Measurements from ENCODE around the gene CEACAM19. TPM values are rescaled to one million over a fixed set of nuclear protein-coding genes. Genes with fewer than 3 reads are reported as not detected.

The CEACAM19 gene
- total and polyA plus RNA-seq, 2 of the 13 experiments (the other 11 are each of a cell fraction or from before 2014, with no cell fraction given): 1.3 to 4.0 TPM

DNA sequence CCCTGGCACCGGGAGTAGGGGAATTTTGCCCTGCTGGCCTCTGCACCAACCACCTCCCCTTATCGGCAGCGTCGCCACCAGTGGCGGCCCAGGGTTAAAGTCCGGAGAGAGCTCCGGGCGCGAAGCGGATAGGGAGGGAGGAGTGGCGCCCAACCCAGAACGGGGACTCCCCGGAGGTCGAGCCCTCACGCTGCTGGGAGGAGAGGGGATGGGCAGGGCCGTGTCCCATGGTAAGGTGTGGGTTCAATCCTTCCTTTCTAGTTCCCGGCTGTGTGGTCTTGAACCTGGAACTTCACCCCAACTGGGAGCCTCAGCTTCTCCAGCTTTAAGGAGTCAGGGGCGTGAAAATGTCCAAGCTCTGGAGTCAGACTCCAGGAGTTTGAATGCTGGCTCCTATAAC, 54.0 kb downstream of the CEACAM19 start (continued):
- TF ChIP-seq, protein P1, sequence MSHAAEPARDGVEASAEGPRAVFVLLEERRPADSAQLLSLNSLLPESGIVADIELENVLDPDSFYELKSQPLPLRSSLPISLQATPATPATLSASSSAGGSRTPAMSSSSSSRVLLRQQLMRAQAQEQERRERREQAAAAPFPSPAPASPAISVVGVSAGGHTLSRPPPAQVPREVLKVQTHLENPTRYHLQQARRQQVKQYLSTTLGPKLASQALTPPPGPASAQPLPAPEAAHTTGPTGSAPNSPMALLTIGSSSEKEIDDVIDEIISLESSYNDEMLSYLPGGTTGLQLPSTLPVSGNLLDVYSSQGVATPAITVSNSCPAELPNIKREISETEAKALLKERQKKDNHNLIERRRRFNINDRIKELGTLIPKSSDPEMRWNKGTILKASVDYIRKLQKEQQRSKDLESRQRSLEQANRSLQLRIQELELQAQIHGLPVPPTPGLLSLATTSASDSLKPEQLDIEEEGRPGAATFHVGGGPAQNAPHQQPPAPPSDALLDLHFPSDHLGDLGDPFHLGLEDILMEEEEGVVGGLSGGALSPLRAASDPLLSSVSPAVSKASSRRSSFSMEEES (CRISPR knock-in tag; IDR thresholded peaks at IDR 0.05): peak; percentile 41; the same call in 1 of the 2 replicates
- no peak for TF ChIP-seq NBN (conservative IDR thresholded peaks at IDR 0.05)
- no peak for TF ChIP-seq ZNF24 (IDR thresholded peaks at IDR 0.05)
- no peak for TF ChIP-seq FOXJ3 (CRISPR knock-in tag; IDR thresholded peaks at IDR 0.05; ENCODE audit: borderline replicate concordance)
- peak; percentile 44; the same call in 1 of the 2 replicates for TF ChIP-seq E2F2 (CRISPR knock-in tag; IDR thresholded peaks at IDR 0.05; ENCODE audit: borderline replicate concordance)
- TF ChIP-seq KLF16 (CRISPR knock-in tag; IDR thresholded peaks at IDR 0.05): no peak
- no peak for TF ChIP-seq MTA3 (CRISPR knock-in tag; IDR thresholded peaks at IDR 0.05)
- TF ChIP-seq HDAC2 (CRISPR knock-in tag; IDR thresholded peaks at IDR 0.05): peak; percentile 71; the same call in 1 of the 2 replicates
- TF ChIP-seq ZKSCAN5 (CRISPR knock-in tag; IDR thresholded peaks at IDR 0.05): no peak
- no peak for TF ChIP-seq PREB (CRISPR knock-in tag; IDR thresholded peaks at IDR 0.05)
- TF ChIP-seq KDM3A (CRISPR knock-in tag; IDR thresholded peaks at IDR 0.05; ENCODE audit: low read depth): 0 out of 2 replicates have a peak, but pooled peaks have one; percentile 34
- no peak for TF ChIP-seq SOX13 (IDR thresholded peaks at IDR 0.05)
- peak in 1 of 2 experiments; percentile 61; a peak in 1 of 4 replicates for TF ChIP-seq SOX13 (CRISPR knock-in tag; conservative IDR thresholded peaks at IDR 0.05 in 1 of 2, IDR thresholded peaks at IDR 0.05 in 1 of 2)
- TF ChIP-seq, protein P2, sequence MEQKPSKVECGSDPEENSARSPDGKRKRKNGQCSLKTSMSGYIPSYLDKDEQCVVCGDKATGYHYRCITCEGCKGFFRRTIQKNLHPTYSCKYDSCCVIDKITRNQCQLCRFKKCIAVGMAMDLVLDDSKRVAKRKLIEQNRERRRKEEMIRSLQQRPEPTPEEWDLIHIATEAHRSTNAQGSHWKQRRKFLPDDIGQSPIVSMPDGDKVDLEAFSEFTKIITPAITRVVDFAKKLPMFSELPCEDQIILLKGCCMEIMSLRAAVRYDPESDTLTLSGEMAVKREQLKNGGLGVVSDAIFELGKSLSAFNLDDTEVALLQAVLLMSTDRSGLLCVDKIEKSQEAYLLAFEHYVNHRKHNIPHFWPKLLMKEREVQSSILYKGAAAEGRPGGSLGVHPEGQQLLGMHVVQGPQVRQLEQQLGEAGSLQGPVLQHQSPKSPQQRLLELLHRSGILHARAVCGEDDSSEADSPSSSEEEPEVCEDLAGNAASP (CRISPR knock-in tag; IDR thresholded peaks at IDR 0.05; ENCODE audit: borderline replicate concordance): peak; percentile 60; the same call in 1 of the 2 replicates
- peak; percentile 48; the same call in 1 of the 2 replicates for TF ChIP-seq MAX (IDR thresholded peaks at IDR 0.05)
- 0 out of 4 replicates have a peak, but pooled peaks of 1 of the 2 experiments have one; percentile 27 for TF ChIP-seq HMGXB4 (CRISPR knock-in tag; IDR thresholded peaks at IDR 0.05; ENCODE audit: borderline replicate concordance in 1 of 2, low read depth in 1 of 2)
- TF ChIP-seq ISL2 (CRISPR knock-in tag; IDR thresholded peaks at IDR 0.05): peak; percentile 64
- peak; percentile 45 for TF ChIP-seq HNRNPLL (IDR thresholded peaks at IDR 0.05; ENCODE audit: low read depth, low read length, poor library complexity, severe bottlenecking)
- TF ChIP-seq, protein P3, sequence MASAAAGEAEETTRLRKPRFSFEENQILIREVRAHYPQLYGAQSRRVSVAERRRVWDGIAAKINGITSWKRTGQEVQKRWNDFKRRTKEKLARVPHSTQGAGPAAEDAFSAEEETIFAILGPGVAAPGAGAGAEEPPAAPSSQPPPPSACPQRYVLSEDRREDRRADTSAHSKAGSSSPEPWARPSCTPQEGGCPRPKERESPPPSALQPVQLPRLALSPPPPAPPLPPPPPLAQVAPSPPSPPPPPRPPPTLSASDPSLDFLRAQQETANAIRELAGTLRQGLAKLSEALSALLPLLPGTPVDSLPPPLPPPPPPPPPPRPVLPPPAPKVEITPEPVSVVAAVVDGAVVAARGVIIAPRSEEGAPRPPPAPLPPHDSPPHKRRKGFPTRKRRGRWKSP (CRISPR knock-in tag; IDR thresholded peaks at IDR 0.05): no peak
- no peak for TF ChIP-seq HES4 (CRISPR knock-in tag; IDR thresholded peaks at IDR 0.05; ENCODE audit: borderline replicate concordance)
- TF ChIP-seq EP300 (IDR thresholded peaks at IDR 0.05; ENCODE audit: low read depth in 2 of 2, low read length in 2 of 2): peak in 1 of 2 experiments; percentile 66; a peak in 1 of 4 replicates
- no peak for TF ChIP-seq EP300 (CRISPR knock-in tag; IDR thresholded peaks at IDR 0.05; ENCODE audit: borderline replicate concordance)
